ENCODE results near the gene NR2F1-AS1. TPM values are rescaled to one million over a fixed set of nuclear protein-coding genes. Genes with fewer than 3 reads are reported as not detected.
"Not testable (repeated sequence)": the region's sequence is repeated elsewhere in the genome, so short reads cannot be mapped to it uniquely, and the experiment has no call there.

NR2F1-AS1 gene
- total RNA-seq, 2 donors from 2014 or later = not detected

GRCh38 chr5:93403141-93403928, 177.7 kb downstream of the NR2F1-AS1 start:
- no peaks in the 10 kb centered on the region for H3K4me1 Mint-ChIP-seq
- H3K36me3 Mint-ChIP-seq (ENCODE audit: low read depth) = no peaks in the 10 kb centered on the region
- ATAC-seq (replicated peaks) = no peak
- H3K4me3 Mint-ChIP-seq = no peak overlapping the region
- H3K9me3 Mint-ChIP-seq = no peaks in the 10 kb centered on the region
- peaks cover 8% of the 10 kb centered on the region for H3K27me3 Mint-ChIP-seq
- H3K27ac Mint-ChIP-seq = no peak overlapping the region

GRCh38 chr5:93402451-93402850, 178.6 kb downstream of the NR2F1-AS1 start:
- no peaks in the 10 kb centered on the region for H3K36me3 Mint-ChIP-seq (ENCODE audit: low read depth)
- no peak for ATAC-seq (replicated peaks)
- H3K9me3 Mint-ChIP-seq = no peaks in the 10 kb centered on the region
- no peaks in the 10 kb centered on the region for H3K4me1 Mint-ChIP-seq
- H3K27me3 Mint-ChIP-seq = peaks cover 13% of the 10 kb centered on the region
- H3K4me3 Mint-ChIP-seq = no peak overlapping the region
- no peak overlapping the region for H3K27ac Mint-ChIP-seq

GRCh38 chr5:93401634-93402213, 179.3 kb downstream of the NR2F1-AS1 start:
- Mint-ChIP-seq H3K27me3 (peaks cover 14% of the 10 kb centered on the region), H3K27ac (no peak overlapping the region), H3K9me3 (no peaks in the 10 kb centered on the region), H3K4me3 (no peak overlapping the region), H3K36me3 (ENCODE audit: low read depth) (no peaks in the 10 kb centered on the region), H3K4me1 (no peaks in the 10 kb centered on the region)
- ATAC-seq (replicated peaks) = no peak

GRCh38 chr5:93399675-93400074, 181.3 kb downstream of the NR2F1-AS1 start:
- H3K9me3 Mint-ChIP-seq = no peaks in the 10 kb centered on the region
- no peaks in the 10 kb centered on the region for H3K4me1 Mint-ChIP-seq
- no peaks in the 10 kb centered on the region for H3K36me3 Mint-ChIP-seq (ENCODE audit: low read depth)
- no peak for ATAC-seq (replicated peaks)
- no peak overlapping the region for H3K4me3 Mint-ChIP-seq
- peaks cover 14% of the 10 kb centered on the region for H3K27me3 Mint-ChIP-seq
- no peak overlapping the region for H3K27ac Mint-ChIP-seq

GRCh38 chr5:93395971-93396379, 185.0 kb downstream of the NR2F1-AS1 start:
- ATAC-seq (replicated peaks) = no peak
- Mint-ChIP-seq H3K36me3 (ENCODE audit: low read depth) (no peaks in the 10 kb centered on the region), H3K27ac (no peak overlapping the region), H3K4me1 (no peaks in the 10 kb centered on the region), H3K4me3 (no peak overlapping the region), H3K27me3 (peaks cover 18% of the 10 kb centered on the region), H3K9me3 (peaks cover 10% of the 10 kb centered on the region)

GRCh38 chr5:93395010-93395409, 186.0 kb downstream of the NR2F1-AS1 start:
- ATAC-seq (replicated peaks) = no peak
- Mint-ChIP-seq H3K27me3 (peaks cover 16% of the 10 kb centered on the region), H3K9me3 (peaks cover 10% of the 10 kb centered on the region), H3K4me3 (no peak overlapping the region), H3K4me1 (no peaks in the 10 kb centered on the region), H3K36me3 (ENCODE audit: low read depth) (no peaks in the 10 kb centered on the region), H3K27ac (no peak overlapping the region)

- Mint-ChIP-seq H3K4me1 (no peaks in the 10 kb centered on the region), H3K27me3 (peaks cover 13% of the 10 kb centered on the region), H3K9me3 (peaks cover 10% of the 10 kb centered on the region), H3K36me3 (ENCODE audit: low read depth) (no peaks in the 10 kb centered on the region), H3K27ac (no peak overlapping the region), H3K4me3 (no peak overlapping the region)
- ATAC-seq (replicated peaks) = no peak
Measured at GRCh38 chr5:93394301-93394700, 186.7 kb downstream of the NR2F1-AS1 start.

GRCh38 chr5:93391169-93391568, 189.8 kb downstream of the NR2F1-AS1 start:
- not testable (repeated sequence) for H3K27me3 Mint-ChIP-seq; H3K27ac Mint-ChIP-seq; H3K4me1 Mint-ChIP-seq; H3K9me3 Mint-ChIP-seq; H3K36me3 Mint-ChIP-seq (ENCODE audit: low read depth); H3K4me3 Mint-ChIP-seq; ATAC-seq (replicated peaks)

GRCh38 chr5:93385655-93386054, 195.4 kb downstream of the NR2F1-AS1 start:
- H3K27ac Mint-ChIP-seq = no peak overlapping the region
- no peaks in the 10 kb centered on the region for H3K4me1 Mint-ChIP-seq
- H3K4me3 Mint-ChIP-seq = no peak overlapping the region
- ATAC-seq (replicated peaks) = no peak
- H3K9me3 Mint-ChIP-seq = no peaks in the 10 kb centered on the region
- H3K27me3 Mint-ChIP-seq = no peaks in the 10 kb centered on the region
- H3K36me3 Mint-ChIP-seq (ENCODE audit: low read depth) = no peaks in the 10 kb centered on the region

GRCh38 chr5:93384995-93385394, 196.0 kb downstream of the NR2F1-AS1 start:
- Mint-ChIP-seq H3K4me3 (no peak overlapping the region), H3K27ac (no peak overlapping the region), H3K9me3 (no peaks in the 10 kb centered on the region), H3K36me3 (ENCODE audit: low read depth) (no peaks in the 10 kb centered on the region), H3K4me1 (no peaks in the 10 kb centered on the region), H3K27me3 (no peaks in the 10 kb centered on the region)
- no peak for ATAC-seq (replicated peaks)

GRCh38 chr5:93384026-93384425, 197.0 kb downstream of the NR2F1-AS1 start:
- Mint-ChIP-seq H3K36me3 (ENCODE audit: low read depth) (no peaks in the 10 kb centered on the region), H3K9me3 (no peaks in the 10 kb centered on the region), H3K4me1 (no peaks in the 10 kb centered on the region), H3K27ac (no peak overlapping the region), H3K4me3 (no peak overlapping the region), H3K27me3 (no peaks in the 10 kb centered on the region)
- ATAC-seq (replicated peaks) = no peak

- no peaks in the 10 kb centered on the region for H3K9me3 Mint-ChIP-seq
- H3K27ac Mint-ChIP-seq = no peak overlapping the region
- no peaks in the 10 kb centered on the region for H3K27me3 Mint-ChIP-seq
- no peaks in the 10 kb centered on the region for H3K4me1 Mint-ChIP-seq
- H3K36me3 Mint-ChIP-seq (ENCODE audit: low read depth) = no peaks in the 10 kb centered on the region
- no peak for ATAC-seq (replicated peaks)
- H3K4me3 Mint-ChIP-seq = no peak overlapping the region
Measured at GRCh38 chr5:93382188-93382825, 198.7 kb downstream of the NR2F1-AS1 start.

- no peak overlapping the region for H3K4me3 Mint-ChIP-seq
- H3K36me3 Mint-ChIP-seq (ENCODE audit: low read depth) = no peaks in the 10 kb centered on the region
- no peak overlapping the region for H3K27ac Mint-ChIP-seq
- no peaks in the 10 kb centered on the region for H3K4me1 Mint-ChIP-seq
- ATAC-seq (replicated peaks) = no peak
- H3K9me3 Mint-ChIP-seq = no peaks in the 10 kb centered on the region
- no peaks in the 10 kb centered on the region for H3K27me3 Mint-ChIP-seq
Measured at GRCh38 chr5:93381057-93381456, 200.0 kb downstream of the NR2F1-AS1 start.

- Mint-ChIP-seq H3K9me3 (peaks cover 6% of the 10 kb centered on the region), H3K36me3 (ENCODE audit: low read depth) (no peaks in the 10 kb centered on the region), H3K4me1 (no peaks in the 10 kb centered on the region), H3K4me3 (no peak overlapping the region), H3K27ac (no peak overlapping the region), H3K27me3 (no peaks in the 10 kb centered on the region)
- ATAC-seq (replicated peaks) = no peak
Measured at GRCh38 chr5:93378073-93378472, 202.9 kb downstream of the NR2F1-AS1 start.

GRCh38 chr5:93371893-93372292, 209.1 kb downstream of the NR2F1-AS1 start:
- ATAC-seq (replicated peaks) = no peak
- H3K36me3 Mint-ChIP-seq (ENCODE audit: low read depth) = no peaks in the 10 kb centered on the region

More at GRCh38 chr5:93371893-93372292, 209.1 kb downstream of the NR2F1-AS1 start:
- Mint-ChIP-seq H3K27me3 (peaks cover 3% of the 10 kb centered on the region), H3K27ac (no peak overlapping the region), H3K4me1 (no peaks in the 10 kb centered on the region), H3K4me3 (no peak overlapping the region), H3K9me3 (peaks cover 6% of the 10 kb centered on the region)
